GM19193 (cell line): Measurements from ENCODE around the gene ZIC1.

Experiments used
- POLR2A ChIP-seq: IDR thresholded peaks from 4 replicates; pipeline ENCODE4 v1.6.1; 2011; ENCODE audit not compliant: insufficient read depth, insufficient read length; ENCODE audit errors: extremely low read depth

ZIC1 gene

DNA sequence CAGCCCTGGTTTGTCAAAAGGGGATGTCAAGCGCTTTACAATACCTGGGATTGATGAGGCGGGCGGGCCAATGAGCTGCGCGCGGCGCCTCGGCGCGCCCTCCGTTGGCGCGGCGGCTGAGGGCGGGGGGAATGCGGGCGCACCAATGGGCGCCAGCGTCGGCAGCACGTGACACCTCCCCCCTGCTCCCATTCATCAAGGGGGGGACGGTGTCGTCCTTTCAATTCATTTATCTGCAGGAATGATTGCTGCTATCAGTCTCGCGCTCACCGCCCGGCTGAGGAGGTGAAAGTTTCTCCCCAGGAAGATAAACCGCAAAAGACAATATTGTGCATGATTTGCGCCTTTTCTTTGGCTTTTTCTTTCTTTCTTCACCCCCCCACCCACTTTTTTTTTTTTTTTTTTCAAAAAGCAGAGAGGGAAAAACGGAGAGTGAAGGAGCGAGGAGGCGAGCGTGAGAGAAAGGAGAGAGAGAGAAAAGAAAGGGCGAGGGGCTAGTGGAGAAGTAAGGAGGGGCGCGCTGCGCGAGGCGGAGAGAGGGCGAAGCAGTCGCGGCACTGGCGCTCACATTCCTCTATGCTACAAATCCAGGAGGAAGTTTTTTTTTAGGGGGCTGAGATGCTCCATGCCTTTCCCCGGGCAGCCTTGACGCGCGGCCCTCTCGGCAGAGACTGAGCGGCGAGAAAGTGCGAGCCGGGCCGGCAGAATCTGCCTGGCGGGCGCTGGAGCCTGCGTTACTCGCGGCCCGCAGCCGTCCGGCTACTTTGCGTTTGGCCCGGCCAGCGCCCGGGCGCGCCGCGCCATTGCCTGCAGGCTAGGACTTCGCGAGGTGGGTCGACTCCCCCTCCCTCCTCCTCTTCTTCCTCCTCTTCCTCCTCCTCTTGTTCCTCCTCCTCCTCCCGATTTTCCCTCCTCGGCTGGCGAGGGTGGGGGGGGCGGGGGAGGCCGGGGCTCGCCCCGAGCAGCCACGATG lies at the start of gene ZIC1:
TSS of gene ZIC1 (plus strand) at position 223 of the 973 bp plus-strand sequence. CDS start at position 971, 748 bp downstream.
- no peak for TF ChIP-seq POLR2A

DNA sequence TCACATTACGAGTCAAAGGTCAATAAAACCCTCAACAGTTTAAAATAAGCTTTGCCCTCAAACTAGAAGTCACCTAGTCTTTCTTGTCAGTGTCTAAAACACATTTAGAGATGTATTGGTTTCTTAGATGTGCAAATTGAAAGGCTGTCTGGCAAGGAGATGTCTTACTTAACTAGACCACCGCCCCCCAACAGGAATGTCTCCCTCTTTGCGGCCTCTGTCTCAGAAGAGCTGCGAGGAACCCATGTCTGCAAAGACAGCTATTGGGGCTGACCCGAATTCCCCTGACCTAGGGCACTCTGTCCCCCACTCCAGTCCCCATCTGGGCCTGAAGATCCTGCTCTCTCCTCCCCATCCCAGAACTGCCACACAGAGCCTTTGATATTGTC lies 49.1 kb upstream of the ZIC1 start:
- no peak for TF ChIP-seq POLR2A

DNA sequence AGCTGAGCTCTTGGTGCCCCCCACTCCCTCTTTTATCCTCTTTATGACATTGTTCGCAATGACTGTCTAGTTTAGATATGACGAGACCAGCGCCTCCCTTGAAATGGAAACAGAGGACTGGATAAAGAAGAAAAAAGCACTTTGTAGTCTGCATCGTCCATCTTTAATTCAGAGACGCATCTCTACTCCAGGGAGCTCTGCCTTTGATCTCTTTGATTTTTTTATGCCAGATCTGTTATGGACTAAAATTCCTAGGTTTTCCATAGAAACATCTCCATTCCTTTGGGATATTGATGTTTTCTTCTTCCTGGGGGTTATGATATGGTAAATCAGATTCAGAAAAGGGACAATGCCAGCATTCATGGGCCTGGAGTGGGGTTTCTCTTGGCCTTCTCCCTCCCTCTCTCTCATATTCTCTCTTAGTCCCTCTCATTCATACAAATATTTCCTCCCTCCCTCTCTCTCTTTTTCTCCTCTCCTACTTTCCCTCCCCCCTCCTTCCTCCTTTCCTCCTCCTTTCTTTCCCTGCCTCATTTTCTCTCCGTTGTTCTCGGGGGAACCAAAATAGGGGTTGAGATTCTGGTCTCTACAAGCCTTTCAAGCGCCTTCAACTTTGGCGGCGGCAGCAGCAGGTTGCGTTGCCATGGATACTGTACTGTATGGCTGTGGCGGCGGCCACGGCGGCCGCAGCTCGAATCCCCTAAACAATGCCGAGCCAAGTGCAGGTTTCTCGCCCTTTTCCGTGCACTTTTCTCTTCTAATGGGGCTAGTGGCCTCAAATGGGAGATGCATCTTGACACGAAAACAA lies 48.3 kb upstream of the ZIC1 start:
- TF ChIP-seq POLR2A = no peak

DNA sequence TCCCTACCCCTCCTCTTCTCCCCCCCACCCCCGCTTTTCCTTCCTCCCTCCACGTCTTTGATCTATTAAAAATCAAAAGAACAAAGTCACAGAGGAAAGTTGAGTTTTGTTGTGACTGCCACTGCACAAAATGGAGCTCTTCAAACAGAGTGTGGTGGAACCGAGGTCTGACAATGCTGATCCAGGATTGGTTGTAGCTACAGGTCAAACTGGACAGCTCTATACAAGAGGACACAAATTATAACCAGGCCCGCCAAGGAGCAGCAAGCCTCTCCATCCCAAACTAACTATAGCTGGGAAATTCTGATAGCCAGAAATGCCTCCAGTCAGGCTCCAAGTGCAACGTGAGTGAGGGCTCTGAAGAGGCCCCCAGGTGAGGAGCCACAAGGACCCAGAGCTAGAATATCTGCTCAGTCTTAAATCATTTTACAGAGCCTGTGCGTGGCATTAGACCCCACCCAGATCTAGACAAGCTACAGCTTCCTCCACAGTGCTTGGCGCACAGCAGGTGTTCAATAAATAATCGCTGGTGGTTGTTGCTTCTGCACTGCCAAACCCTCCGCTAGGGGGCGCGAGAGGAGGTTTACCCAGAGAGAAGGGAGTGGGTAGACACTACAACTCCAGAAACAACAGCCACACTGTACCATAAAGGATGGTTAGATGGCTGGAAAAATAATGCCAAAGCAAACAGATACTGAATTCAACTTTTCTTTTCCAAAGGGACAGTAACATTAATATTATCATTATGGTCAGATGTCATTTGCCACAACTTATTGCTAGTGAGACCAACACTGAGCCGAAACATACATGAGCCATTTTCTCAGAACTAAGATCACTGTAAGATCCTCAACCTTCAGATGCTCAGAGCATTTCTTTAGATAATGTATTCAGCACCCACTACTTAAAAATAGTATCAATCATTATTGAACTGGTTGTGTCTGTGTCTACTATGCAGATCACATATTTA lies 47.4 kb upstream of the ZIC1 start:
- TF ChIP-seq POLR2A = no peak

DNA sequence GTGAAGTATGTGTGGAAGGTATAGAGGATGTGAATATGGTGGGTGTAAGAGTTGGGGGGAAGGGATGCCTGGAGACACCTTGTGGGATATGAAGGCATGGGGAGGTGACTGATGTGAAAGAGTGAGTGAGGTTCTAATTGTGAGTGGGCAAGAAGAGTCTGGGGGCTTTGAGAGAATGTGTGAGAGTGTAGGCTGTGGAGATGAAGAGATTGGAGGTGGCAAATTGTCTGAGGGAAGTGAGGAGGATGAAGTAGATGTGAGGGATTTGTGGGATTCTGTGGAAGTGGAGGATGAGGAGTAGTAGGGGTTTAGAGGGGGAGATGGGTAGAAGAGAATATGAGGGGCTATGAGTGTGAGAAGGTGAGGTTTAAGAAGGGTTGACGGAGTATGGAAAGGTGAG lies 44.4 kb upstream of the ZIC1 start:
- no peak for TF ChIP-seq POLR2A

DNA sequence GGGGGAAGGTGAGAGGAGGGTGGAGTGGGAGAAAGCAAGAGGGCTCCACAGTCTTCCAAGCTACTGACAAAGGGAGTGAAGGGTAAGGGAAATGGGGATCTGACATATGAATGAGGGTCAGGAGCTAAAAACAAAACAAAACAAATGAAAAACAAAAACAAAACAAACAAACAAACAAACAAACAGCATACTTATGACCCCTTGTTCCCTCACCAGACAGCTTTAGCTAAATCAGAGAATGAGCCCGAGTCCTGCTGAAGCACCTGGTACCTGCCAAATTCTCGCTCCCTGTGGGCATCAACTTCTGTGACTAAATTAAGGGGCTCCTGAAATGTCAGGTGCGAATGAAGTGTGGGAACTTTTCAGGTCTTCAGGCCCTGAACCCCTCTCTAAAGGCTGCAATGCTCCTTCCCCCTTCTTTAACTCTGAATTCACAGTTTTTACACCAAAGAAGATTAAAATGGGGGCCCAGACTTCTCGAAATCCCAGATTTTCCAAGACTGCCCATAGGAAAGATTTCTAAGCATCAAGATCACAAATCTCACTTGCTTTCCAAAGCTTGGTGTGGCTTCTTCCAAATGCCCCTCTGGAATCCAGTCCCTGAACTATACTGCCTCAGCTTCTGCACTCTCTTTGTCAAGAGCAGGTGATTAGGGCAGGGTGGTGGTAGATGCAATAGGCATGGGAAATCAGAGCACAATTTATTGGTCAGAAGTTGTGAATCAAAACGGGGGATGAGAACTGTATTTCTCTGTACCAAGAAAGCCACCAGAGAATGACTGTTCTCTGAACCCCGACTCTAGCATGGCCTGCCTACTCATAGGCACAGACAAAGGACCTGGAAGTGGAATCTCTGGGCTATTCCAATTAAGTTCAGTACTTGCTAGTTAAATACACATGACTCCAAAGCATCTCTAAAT lies 43.7 kb upstream of the ZIC1 start:
- TF ChIP-seq POLR2A = no peak

DNA sequence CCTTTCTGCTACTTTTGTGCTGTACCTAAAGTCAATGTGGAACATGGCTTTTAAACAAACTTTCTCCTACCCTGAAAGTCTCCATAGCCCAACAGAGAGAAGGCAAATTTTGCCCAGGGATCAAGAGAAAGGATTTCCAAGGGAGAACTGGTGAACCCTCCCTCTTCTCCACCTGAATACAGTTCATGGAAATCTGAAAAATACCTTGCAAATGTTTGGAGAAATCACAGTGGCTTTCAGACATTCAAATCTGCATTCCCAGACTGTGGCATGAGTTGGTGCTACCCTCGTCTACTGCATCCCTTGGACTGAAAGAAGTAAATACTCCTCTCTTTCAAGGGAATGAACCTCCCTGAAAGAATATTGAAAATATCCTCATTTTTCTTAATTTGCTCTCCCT lies 41.5 kb upstream of the ZIC1 start:
- no peak for TF ChIP-seq POLR2A

DNA sequence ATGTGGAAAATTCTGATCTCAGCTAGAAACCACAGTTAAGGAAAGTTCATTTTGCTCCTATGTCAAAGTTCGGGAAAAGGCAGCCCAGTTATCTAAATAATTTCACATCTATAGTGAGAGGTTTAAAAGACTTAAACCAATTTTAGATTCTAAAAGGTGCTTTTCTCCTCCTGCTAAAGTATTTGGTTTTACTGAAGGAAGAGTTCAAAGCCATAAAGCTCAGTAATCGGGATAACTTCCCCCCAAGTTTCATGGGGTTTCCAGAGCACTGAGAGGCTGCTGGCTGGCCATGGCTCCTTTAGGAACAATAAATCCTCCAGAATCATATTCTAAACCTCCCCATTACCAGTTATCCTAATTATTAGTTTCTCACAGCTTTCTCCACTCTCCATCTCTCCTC lies 41.0 kb upstream of the ZIC1 start:
- TF ChIP-seq POLR2A = no peak

DNA sequence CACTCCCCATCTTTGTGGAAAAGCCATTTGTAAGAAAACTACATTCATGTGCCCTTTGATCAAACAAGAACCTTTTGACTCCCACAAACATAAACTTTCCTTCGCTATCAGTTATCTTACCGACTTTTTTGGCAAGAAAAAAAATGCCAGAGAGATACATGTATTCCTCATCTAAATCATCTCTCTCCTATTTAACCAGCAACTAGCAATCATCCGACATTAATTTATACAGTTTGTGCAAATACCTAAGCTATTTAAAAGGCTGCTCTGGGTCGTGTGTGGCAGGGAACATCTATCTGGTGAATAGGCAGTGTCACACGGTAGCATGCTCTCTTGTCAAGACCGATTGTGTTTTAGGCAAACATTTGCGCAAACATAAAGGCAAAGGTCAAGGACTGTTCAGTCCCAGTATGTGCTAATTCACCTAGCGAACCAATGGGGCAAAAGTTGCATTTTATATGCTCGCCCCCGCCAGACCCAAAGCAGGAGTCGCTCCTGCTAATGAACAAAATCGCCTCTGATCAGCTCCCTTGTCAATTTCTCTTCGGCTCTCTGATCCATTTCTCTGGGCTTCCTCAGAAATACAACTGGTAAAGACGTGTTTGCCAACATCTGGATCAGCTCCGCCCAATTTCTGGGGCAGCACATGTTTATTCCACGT lies 40.5 kb upstream of the ZIC1 start:
- no peak for TF ChIP-seq POLR2A

DNA sequence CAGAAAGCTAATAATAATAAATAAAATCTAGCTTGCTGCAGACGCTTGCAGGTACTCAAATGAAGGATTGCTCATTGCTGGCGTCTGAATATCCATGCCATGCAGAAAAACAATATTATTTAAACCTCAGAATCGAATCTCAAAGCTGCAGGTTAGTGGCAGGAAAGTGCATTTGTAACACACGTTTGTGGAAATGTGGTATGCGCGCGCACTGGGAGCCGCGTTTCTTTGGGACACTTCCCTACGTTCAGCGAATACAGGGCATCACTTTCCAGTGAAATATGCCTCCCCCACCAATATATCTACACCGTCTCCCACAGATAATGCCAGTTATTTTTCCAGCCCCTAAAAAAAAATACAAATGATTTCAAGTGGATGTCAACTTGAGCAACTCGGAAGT lies 39.9 kb upstream of the ZIC1 start:
- TF ChIP-seq POLR2A = no peak

DNA sequence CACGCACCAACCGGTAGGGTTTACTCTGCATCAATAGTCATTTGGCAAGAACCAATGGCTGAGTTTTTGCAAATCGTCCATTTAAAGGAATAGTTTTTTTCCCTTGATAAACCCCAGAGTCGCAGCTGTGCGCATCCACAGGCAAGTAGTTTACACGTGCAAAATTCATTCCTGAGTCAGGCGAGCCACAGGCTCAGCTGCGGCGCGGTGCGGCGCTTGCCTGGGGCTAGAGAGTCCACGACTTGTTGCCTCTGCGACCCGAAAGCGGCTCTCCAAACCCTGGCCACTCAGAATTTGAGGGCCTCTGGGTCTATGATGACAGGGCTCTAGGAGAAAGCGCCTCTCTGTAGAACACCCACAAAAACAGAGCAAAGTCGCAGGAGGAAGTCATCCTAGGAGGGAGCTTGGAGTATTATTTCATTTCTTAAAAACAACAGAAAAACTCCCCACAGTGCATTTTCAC lies 39.5 kb upstream of the ZIC1 start:
- no peak for TF ChIP-seq POLR2A

DNA sequence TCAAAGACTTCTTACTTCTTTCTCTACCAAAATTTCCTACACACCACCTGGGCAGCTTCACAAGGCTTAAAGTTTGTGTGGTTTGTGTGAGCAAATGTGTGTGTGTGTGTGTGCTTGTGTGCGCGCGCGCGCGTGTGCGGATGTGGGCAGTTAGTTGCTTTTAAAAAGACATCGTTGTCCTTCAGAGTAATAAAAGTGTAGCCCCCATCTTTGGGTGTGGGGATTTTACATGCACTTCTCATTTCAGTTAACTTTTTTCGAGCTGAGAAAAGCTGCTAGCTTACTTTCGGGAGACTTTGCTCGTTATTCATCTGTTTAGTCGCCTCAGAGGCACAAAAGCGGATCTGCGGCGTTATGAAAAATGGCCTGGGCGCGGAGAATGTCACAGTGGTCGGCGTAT lies 38.8 kb upstream of the ZIC1 start:
- no peak for TF ChIP-seq POLR2A

DNA sequence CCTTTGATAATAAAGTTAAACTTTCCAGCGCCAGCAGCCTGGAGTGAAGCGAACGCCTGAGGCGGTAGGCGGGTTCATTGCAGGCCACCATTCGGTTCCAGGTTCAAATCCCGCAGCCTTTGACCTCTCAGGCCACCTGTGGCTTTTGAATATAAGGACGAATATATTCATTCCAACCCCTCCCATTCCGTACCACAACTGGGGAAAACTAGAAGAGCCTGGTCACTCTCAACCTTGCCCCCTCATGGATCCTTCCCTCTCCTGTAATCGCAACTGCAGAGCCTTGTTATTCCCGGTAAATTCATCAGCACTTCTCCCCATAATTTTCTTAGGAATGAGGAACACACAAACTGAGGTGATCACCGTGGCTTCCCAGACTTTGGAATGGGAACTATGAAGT lies 38.0 kb upstream of the ZIC1 start:
- no peak for TF ChIP-seq POLR2A
